Activated CD8-positive, alpha-beta T cell treated with anti-CD3 and anti-CD28 coated beads for 36 hours (primary cell): ENCODE results near the gene SAMD7. TPM values are rescaled to one million over a fixed set of nuclear protein-coding genes. Genes with fewer than 3 reads are reported as not detected.

Experiments
- ATAC-seq: fragments of 200-7000 bp; cut with Tn5 transposase; one replicate; pipeline ENCODE4 v1.10.0; 2021; ENCODE audit warnings: mild to moderate bottlenecking, moderate library complexity
- CTCF ChIA-PET: fragments of 350-600 bp; sonication (Branson Sonifier 250); formaldehyde crosslinking; loops from one replicate; lab custom pipeline; 2021; ENCODE audit warnings: antibody characterized with exemption; lab: Charles Lee
- POLR2A ChIA-PET: fragments of 350-600 bp; sonication (Branson Sonifier 250); formaldehyde crosslinking; loops from one replicate; lab custom pipeline; 2021; ENCODE audit warnings: antibody characterized with exemption; lab: Charles Lee
- DNase-seq: peaks from one replicate; pipeline ENCODE4 v3.0.0-alpha.2; 2020
- H3K27ac Mint-ChIP-seq: one replicate; pipeline ENCODE4 v1.8.0; 2021; ENCODE audit warnings: mild to moderate bottlenecking, mixed read lengths
- H3K27me3 Mint-ChIP-seq: one replicate; pipeline ENCODE4 v1.8.0; 2021; ENCODE audit warnings: mixed read lengths
- H3K36me3 Mint-ChIP-seq: one replicate; pipeline ENCODE4 v1.8.0; 2021; ENCODE audit warnings: low read depth, mixed read lengths
- H3K4me1 Mint-ChIP-seq: one replicate; pipeline ENCODE4 v1.8.0; 2021; ENCODE audit warnings: low read depth, mixed read lengths
- H3K4me3 Mint-ChIP-seq: one replicate; pipeline ENCODE4 v1.8.0; 2021; ENCODE audit warnings: mild to moderate bottlenecking, moderate library complexity, mixed read lengths
- H3K9me3 Mint-ChIP-seq: one replicate; pipeline ENCODE4 v1.8.0; 2021; ENCODE audit warnings: mixed read lengths
- CTCF ChIP-seq: fragments of 200-600 bp; IDR thresholded peaks from one replicate; pipeline ENCODE4 v1.8.0; 2022; ENCODE audit warnings: antibody characterized with exemption, mild to moderate bottlenecking
- intact Hi-C: fragments of 100-400 bp; cut with micrococcal nuclease; formaldehyde crosslinking; loops from one replicate; pipeline ENCODE4 v1.10.0; 2022
- total RNA-seq, 2 experiments: library from RNA; stranded (reverse); gene quantifications; one replicate each; pipeline ENCODE4 v1.2.3, GENCODE V29; 2021

The SAMD7 gene
- total RNA-seq, 2 experiments from 2014 or later = not detected

- CTCF ChIA-PET = no interaction called here
- no peak for TF ChIP-seq CTCF
These were observed 17.3 kb upstream of the SAMD7 start for GRCh38 chr3:169894110-169894509.

GRCh38 chr3:169895072-169895471 lies 16.3 kb upstream of the SAMD7 start:
- ChIA-PET CTCF (no interaction called here), POLR2A (no interaction called here)
- no peak for DNase-seq
- intact Hi-C loops = no loop called here
- H3K27me3 Mint-ChIP-seq = peaks cover 1% of the 10 kb centered on the region
- no peak for ATAC-seq
- H3K27ac Mint-ChIP-seq = no peak overlapping the region
- no peak overlapping the region for H3K4me3 Mint-ChIP-seq
- TF ChIP-seq CTCF = no peak
- H3K36me3 Mint-ChIP-seq = no peaks in the 10 kb centered on the region
- H3K4me1 Mint-ChIP-seq = no peaks in the 10 kb centered on the region
- peaks cover 2% of the 10 kb centered on the region for H3K9me3 Mint-ChIP-seq

More at GRCh38 chr3:169894110-169894509, 17.3 kb upstream of the SAMD7 start:
- H3K36me3 Mint-ChIP-seq = no peaks in the 10 kb centered on the region
- intact Hi-C loops = no loop called here
- ATAC-seq = no peak
- H3K27me3 Mint-ChIP-seq = peaks cover 1% of the 10 kb centered on the region
- no peak overlapping the region for H3K4me3 Mint-ChIP-seq
- no peak overlapping the region for H3K27ac Mint-ChIP-seq
- POLR2A ChIA-PET = no interaction called here
- DNase-seq = no peak
- no peaks in the 10 kb centered on the region for H3K9me3 Mint-ChIP-seq
- H3K4me1 Mint-ChIP-seq = no peaks in the 10 kb centered on the region

- no peak for ATAC-seq
- peaks cover 13% of the 10 kb centered on the region for H3K9me3 Mint-ChIP-seq
- no peak overlapping the region for H3K27ac Mint-ChIP-seq
- POLR2A ChIA-PET = no interaction called here
- H3K27me3 Mint-ChIP-seq = peaks cover 1% of the 10 kb centered on the region
- H3K4me1 Mint-ChIP-seq = no peaks in the 10 kb centered on the region
- peaks cover 3% of the 10 kb centered on the region for H3K36me3 Mint-ChIP-seq
- DNase-seq = no peak
- CTCF ChIA-PET = no interaction called here
- no peak for TF ChIP-seq CTCF
- no peak overlapping the region for H3K4me3 Mint-ChIP-seq
- intact Hi-C loops = no loop called here
These were observed 14.1 kb upstream of the SAMD7 start for GRCh38 chr3:169897284-169897683.

- ATAC-seq (no peak), DNase-seq (no peak)
- H3K27me3 Mint-ChIP-seq = peaks cover 2% of the 10 kb centered on the region
- peaks cover 3% of the 10 kb centered on the region for H3K36me3 Mint-ChIP-seq
- no peak overlapping the region for H3K4me3 Mint-ChIP-seq
- no peak overlapping the region for H3K27ac Mint-ChIP-seq
- ChIA-PET POLR2A (interaction anchor here (0.6 kb wide), 1 partner anchor 44 kb away, joined by 4 read pairs; no protein-coding TSS in a partner anchor), CTCF (interaction anchor here (1.1 to 1.4 kb wide), 2 partner anchors 65 to 512 kb away, joined by 3 read pairs; partner anchors contain the start of gene SEC62)
- no peak for TF ChIP-seq CTCF
- no peaks in the 10 kb centered on the region for H3K4me1 Mint-ChIP-seq
- peaks cover 15% of the 10 kb centered on the region for H3K9me3 Mint-ChIP-seq
- intact Hi-C loops = no loop called here
These were observed 9.9 kb upstream of the SAMD7 start for GRCh38 chr3:169901453-169901852.

- Mint-ChIP-seq H3K4me3 (no peak overlapping the region), H3K4me1 (no peaks in the 10 kb centered on the region), H3K9me3 (peaks cover 13% of the 10 kb centered on the region), H3K27ac (no peak overlapping the region), H3K36me3 (peaks cover 3% of the 10 kb centered on the region), H3K27me3 (peaks cover 2% of the 10 kb centered on the region)
- TF ChIP-seq CTCF = no peak
- CTCF ChIA-PET = no interaction called here
- intact Hi-C loops = no loop called here
- POLR2A ChIA-PET = no interaction called here
- no peak for ATAC-seq
- no peak for DNase-seq
These were observed 6.0 kb upstream of the SAMD7 start for GRCh38 chr3:169905404-169905803.
